Spleen (tissue), 7 donors: Measurements from ENCODE around the gene PKMYT1.

Source experiments
- CTCF ChIP-seq, 11 experiments: fragments of 200-600 bp in 7 of 11; fragments of 450-650 bp in 4 of 11; sonication (generic) in 4 of 11; IDR thresholded peaks in 8 of 11; conservative IDR thresholded peaks in 3 of 11; 1 replicate in 7 of 11; 2 replicates in 4 of 11; pipeline versions ENCODE4 v1.4.0 to v1.8.0; 2016 to 2021; ENCODE audit warnings: antibody characterized with exemption in 11 of 11, inconsistent platforms in 4 of 11, mild to moderate bottlenecking in 1 of 11
- POLR2A ChIP-seq, 3 donors: fragments of 450-650 bp; IDR thresholded peaks; one replicate each; pipeline ENCODE4 v1.5.1; 2017; ENCODE audit warnings: antibody characterized with exemption in 3 of 3, mild to moderate bottlenecking in 1 of 3
- POLR2AphosphoS5 ChIP-seq, 3 donors: sonication (generic); formaldehyde crosslinking; IDR thresholded peaks; one replicate each; pipeline ENCODE4 v1.5.1; 2017; ENCODE audit warnings: antibody characterized with exemption in 3 of 3
- donor health status: DM: no; HTN: no; CAD: no; lungs with moderate emphysema.
- donor health status: DM: no; HTN: no; CAD: no.
- donor health status: DM: no; HTN: no; CAD: no.

- TF ChIP-seq POLR2A (IDR thresholded peaks at IDR 0.05) (no peak), CTCF (IDR thresholded peaks at IDR 0.05 in 8 of 11, conservative IDR thresholded peaks at IDR 0.05 in 3 of 11) (no peak), POLR2AphosphoS5 (IDR thresholded peaks at IDR 0.05) (no peak)
Measured at GRCh38 chr16:3025032-3026002, 45.1 kb upstream of the PKMYT1 start.
